Stimulated activated CD4-positive, alpha-beta T cell treated with anti-CD3 and anti-CD28 coated beads, Interleukin-1b, Interleukin-23, amount 100 ng/mL, for 1 hour (primary cell): ENCODE data around the gene CCDC172.
"Not testable (repeated sequence)": the region's sequence is repeated elsewhere in the genome, so short reads cannot be mapped to it uniquely, and the experiment has no call there.

Experiments used
- DNase-seq, 2 donors: peaks; one replicate each; pipeline ENCODE4 v3.0.0-alpha.2; 2020; ENCODE audit warnings: low read depth in 2 of 2

Gene CCDC172

DNA sequence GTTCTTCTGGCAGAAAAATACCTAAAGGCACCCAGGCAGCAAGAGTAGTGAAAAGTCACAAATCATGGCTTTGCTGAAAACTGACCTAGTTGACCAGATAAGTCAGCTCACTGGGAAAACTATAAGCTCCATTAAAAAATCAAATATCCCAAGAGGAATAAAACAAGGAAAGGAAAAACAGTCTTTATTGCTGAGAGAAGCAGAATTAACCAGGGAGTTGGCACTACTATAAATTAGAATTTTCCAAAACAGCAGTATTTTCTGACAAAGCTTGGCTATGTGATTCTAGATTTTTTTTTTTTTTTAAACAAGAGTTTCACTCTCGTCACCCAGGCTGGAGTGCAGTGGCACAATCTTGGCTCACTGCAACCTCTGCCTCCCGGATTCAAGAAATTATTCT, 12.6 kb downstream of the CCDC172 start:
- DNase-seq = no peak

- DNase-seq = no peak
Measured at GRCh38 chr10:116352125-116352524, 27.9 kb downstream of the CCDC172 start.

DNA sequence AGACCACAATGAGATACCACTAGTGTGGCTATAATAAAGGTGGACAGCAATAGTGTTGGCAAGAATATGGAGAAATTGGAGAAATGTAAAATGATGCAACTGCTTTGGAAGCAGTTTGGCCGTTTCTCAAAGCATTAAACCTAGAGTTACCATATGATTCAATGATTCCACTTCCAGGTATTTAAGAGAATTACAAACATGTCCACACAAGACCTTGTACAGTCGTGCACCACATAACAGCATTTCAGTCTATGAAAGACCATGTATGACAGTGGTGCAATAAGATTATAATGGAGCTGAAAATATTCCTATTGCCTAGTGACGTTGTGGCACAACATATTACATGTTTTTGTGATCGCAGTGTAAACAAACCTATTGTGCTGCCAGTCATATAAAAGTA, 29.6 kb downstream of the CCDC172 start:
- DNase-seq = no peak

DNA sequence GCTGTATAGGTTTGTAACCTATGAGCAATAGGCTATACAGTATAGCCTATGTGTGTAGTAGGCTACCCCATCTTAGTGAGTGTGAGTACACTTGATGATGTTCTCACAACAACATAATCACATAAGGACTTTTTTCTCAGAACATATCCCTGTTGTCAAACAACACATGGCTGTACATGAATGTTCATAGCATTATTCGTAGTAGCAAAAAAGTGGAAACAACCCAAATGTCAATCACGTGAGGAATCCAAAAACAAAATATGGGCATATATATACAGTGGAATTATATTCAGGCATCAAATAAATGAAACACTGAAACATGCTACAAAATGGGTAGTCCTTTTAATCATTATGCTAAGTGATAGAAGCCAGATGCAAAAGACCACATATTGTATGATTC, 31.1 kb downstream of the CCDC172 start:
- DNase-seq = no peak

- DNase-seq = no peak
Measured at GRCh38 chr10:116356833-116357232, 32.6 kb downstream of the CCDC172 start.

DNA sequence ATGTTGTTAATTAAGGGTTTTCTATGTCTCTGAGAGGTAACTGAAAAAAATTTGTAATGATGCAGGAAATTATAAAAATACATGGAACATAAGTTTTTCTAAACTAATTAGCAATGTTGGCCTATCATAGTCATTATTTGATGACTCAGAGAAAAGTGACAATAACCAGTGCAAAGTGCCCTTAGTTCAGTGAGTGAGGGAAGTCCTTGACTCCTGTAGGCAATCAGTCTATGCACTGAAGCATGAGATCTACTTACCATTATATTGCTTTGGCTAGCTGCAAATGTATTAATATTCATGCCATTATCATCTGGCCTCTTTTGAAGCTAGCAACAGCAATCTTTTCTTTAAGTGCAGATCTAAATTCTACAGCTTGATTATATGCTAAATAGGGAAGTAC, 40.6 kb downstream of the CCDC172 start:
- no peak for DNase-seq

- no peak for DNase-seq
Measured at GRCh38 chr10:116371737-116372136, 47.5 kb downstream of the CCDC172 start.

DNA sequence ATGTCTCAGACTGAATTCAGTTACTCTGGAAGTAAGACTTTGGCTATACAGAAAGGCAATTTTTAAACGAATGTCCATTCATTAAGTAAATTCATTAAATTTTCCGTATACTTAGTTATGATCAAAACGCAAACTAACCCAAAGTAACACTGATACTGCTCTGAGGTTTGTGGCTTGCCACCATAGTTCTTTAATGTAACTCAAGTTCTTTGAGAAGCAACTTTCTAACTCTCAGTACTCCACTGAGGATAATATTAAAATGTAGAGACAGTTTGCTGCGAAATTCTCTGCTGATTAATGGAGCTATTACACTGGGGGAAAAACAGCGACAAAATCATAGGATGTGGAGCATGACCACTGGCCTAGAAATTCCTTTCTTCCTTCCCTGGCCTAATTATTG, 58.0 kb downstream of the CCDC172 start:
- DNase-seq = no peak

GRCh38 chr10:116385311-116385710, 61.1 kb downstream of the CCDC172 start:
- no peak for DNase-seq

GRCh38 chr10:116385994-116386809, 62.0 kb downstream of the CCDC172 start:
- DNase-seq = no peak

- DNase-seq = not testable (repeated sequence)
Measured at GRCh38 chr10:116393246-116393831, 69.1 kb downstream of the CCDC172 start.

GRCh38 chr10:116395223-116395985, 71.2 kb downstream of the CCDC172 start:
- no peak for DNase-seq

GRCh38 chr10:116398224-116398623, 74.0 kb downstream of the CCDC172 start:
- no peak for DNase-seq

- no peak for DNase-seq
Measured at GRCh38 chr10:116402858-116403257, 78.6 kb downstream of the CCDC172 start.

GRCh38 chr10:116403740-116404250, 79.5 kb downstream of the CCDC172 start:
- DNase-seq = no peak

GRCh38 chr10:116408719-116409118, 84.5 kb downstream of the CCDC172 start:
- DNase-seq = no peak

GRCh38 chr10:116410351-116410750, 86.1 kb downstream of the CCDC172 start:
- DNase-seq = no peak

DNA sequence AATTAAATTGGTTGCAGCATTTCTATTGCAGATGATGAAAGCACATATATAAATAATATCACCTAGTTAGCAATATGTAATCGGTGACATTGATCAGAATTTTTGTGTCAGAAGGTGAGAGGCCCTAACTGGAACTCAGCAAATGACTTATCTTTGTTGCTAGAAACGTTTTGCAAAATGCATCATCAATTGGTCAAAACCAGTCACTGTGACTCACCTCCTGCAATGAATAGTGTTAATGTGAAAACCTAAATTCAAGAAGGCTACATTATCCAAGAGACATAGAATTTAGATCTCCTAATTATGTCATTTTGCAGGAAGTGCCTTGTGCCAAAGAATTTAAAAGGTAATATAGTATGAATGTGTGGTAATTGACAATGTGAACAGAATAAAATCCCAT, 93.6 kb downstream of the CCDC172 start:
- no peak for DNase-seq

DNA sequence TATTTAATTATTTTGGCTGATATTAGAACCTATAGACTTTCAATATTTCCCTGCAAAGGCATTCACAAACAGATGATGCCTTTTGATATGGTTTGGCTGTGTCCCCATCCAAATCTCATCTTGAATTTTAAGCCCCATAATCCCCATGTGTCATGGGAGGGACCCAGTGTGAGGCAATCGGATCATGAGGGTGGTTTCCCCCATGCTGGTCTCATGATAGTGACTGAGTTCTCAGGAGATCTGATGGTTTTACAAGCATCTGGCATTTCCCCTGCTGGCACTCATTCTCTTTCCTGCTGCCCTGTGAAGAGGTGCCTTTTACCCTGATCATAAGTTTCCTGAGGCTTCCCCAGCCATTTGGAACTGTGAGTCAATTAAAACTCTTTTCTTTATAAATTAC, 94.1 kb downstream of the CCDC172 start:
- no peak for DNase-seq

DNA sequence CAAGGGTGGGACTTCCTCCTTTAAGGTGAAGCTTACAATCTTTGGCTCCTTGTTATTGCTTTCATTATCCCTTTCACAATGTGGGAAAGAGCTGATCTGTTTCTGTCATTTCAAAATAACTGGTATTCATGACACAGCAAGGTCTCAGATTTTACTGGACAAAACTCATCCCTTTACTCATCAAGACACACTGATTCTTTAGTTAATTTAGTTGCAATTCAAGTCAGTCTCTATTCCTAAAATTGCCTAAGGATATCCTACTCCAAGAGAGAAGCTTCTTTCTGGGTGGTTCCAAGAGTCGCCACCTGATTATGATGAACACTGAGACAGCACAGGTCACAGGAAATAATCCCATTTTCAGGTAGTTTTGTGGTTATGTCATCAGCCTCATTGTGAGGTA, 97.6 kb downstream of the CCDC172 start:
- no peak for DNase-seq

DNA sequence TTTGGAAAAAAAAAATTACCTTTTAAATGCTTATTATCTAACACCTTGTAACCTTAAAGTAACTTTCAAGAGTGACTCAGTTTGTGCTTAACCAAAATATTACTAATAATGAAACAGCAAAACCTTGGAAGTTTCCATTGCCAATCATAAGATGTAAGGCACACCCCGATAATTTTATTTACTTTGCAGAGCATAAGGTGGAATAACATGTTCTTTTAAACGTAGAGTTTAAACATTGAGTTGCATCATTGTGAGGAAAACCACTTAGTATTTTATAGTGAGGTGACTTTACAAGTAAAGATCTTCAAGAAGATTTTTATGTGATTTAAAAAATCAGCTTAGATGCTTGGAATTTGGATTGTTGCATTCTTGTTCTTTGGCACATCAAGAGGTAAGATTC, 103.4 kb downstream of the CCDC172 start, which contains the start of gene PNLIPRP3:
Gene PNLIPRP3 (plus strand): TSS at position 177 of the 400 bp plus-strand sequence. CDS start 166 bp downstream, at position 343.
- DNase-seq = no peak

- DNase-seq = no peak
Measured at GRCh38 chr10:116429288-116429977, 105.2 kb downstream of the CCDC172 start.
